Caco-2 (cell line): ENCODE measurements around the gene FRMD4B. TPM values are rescaled to one million over a fixed set of nuclear protein-coding genes. Genes with fewer than 3 reads are reported as not detected.
"Not testable (repeated sequence)": the region's sequence is repeated elsewhere in the genome, so short reads cannot be mapped to it uniquely, and the experiment has no call there.

Experiments
- BruUV-seq: library from RNA; stranded (reverse); fragments of 400-500 nt; replicated peaks from 2 replicates; lab custom pipeline; 2021; lab: Mats Ljungman, UMichigan
- CTCF ChIA-PET: fragments of 300-600 bp; sonication (Branson Sonifier 250); formaldehyde crosslinking; loops from one replicate; lab custom pipeline; 2022; ENCODE audit warnings: antibody characterized with exemption; lab: Charles Lee
- POLR2A ChIA-PET: fragments of 300-600 bp; sonication (Branson Sonifier 250); formaldehyde crosslinking; loops from one replicate; lab custom pipeline; 2022; ENCODE audit warnings: antibody characterized with exemption; lab: Charles Lee
- DNase-seq, 2 experiments: peaks; one replicate each; pipeline versions ENCODE4 v3.0.0 to v3.0.0-alpha.2; 2020 to 2022
- H3K27me3 ChIP-seq: replicated peaks from 2 replicates; pipeline ENCODE4 v1.6.0; 2011; ENCODE audit warnings: low read length; ENCODE audit not compliant: control insufficient read depth, insufficient read depth
- H3K36me3 ChIP-seq: 2 replicates; pipeline ENCODE4 v1.5.1; 2011; ENCODE audit warnings: low read length; ENCODE audit not compliant: control insufficient read depth, insufficient read depth
- H3K4me1 ChIP-seq: fragments of 250-450 bp; sonication (Bioruptor Pico); 2 replicates; pipeline ENCODE4 v1.5.1; 2020; ENCODE audit warnings: mild to moderate bottlenecking
- H3K4me3 ChIP-seq: 2 replicates; pipeline ENCODE4 v1.5.1; 2011; ENCODE audit warnings: low read depth, mild to moderate bottlenecking, control low read depth, low read length
- H3K9me3 ChIP-seq: fragments of 250-450 bp; sonication (Bioruptor Pico); 2 replicates; pipeline ENCODE4 v1.5.1; 2020; ENCODE audit warnings: mild to moderate bottlenecking, moderate library complexity
- H3K27ac Mint-ChIP-seq: one replicate; pipeline ENCODE4 v1.8.0; 2022; ENCODE audit warnings: mixed read lengths; ENCODE audit not compliant: unreplicated experiment
- H3K27me3 Mint-ChIP-seq: one replicate; pipeline ENCODE4 v1.8.0; 2022; ENCODE audit warnings: mixed read lengths; ENCODE audit not compliant: insufficient read depth, unreplicated experiment
- H3K36me3 Mint-ChIP-seq: one replicate; pipeline ENCODE4 v1.8.0; 2022; ENCODE audit warnings: mild to moderate bottlenecking, mixed read lengths; ENCODE audit not compliant: insufficient read depth, unreplicated experiment
- H3K4me1 Mint-ChIP-seq: one replicate; pipeline ENCODE4 v1.8.0; 2022; ENCODE audit warnings: low read depth, mixed read lengths; ENCODE audit not compliant: unreplicated experiment
- H3K4me3 Mint-ChIP-seq: one replicate; pipeline ENCODE4 v1.8.0; 2022; ENCODE audit warnings: mild to moderate bottlenecking, moderate library complexity, mixed read lengths; ENCODE audit not compliant: unreplicated experiment
- H3K9me3 Mint-ChIP-seq: one replicate; pipeline ENCODE4 v1.8.0; 2022; ENCODE audit warnings: mixed read lengths; ENCODE audit not compliant: unreplicated experiment
- CTCF ChIP-seq, 2 experiments: fragments of 200-600 bp in 1 of 2; IDR thresholded peaks; 1 replicate in 1 of 2; 2 replicates in 1 of 2; pipeline versions ENCODE4 v1.5.1 to v1.8.0; 2011 to 2022; ENCODE audit warnings: antibody characterized with exemption in 1 of 2, control low read depth in 1 of 2, inconsistent platforms in 1 of 2, low read depth in 1 of 2, low read length in 1 of 2, mild to moderate bottlenecking in 1 of 2, moderate library complexity in 1 of 2; ENCODE audit not compliant: insufficient read depth in 1 of 2, severe bottlenecking in 1 of 2, unreplicated experiment in 1 of 2
- intact Hi-C: fragments of 100-400 bp; cut with micrococcal nuclease; formaldehyde crosslinking; loops from one replicate; pipeline ENCODE4 v1.10.0; 2022; ENCODE audit not compliant: unreplicated experiment
- total RNA-seq: library from RNA; stranded (reverse); gene quantifications from 2 replicates; pipeline ENCODE4 v1.2.3, GENCODE V29; 2022

FRMD4B gene
- total RNA-seq, 1 experiment from 2014 or later, result 47.5 TPM

- TF ChIP-seq CTCF (IDR thresholded peaks at IDR 0.05; ENCODE audit: insufficient read depth in 1 of 2, low read depth in 1 of 2, low read length in 1 of 2, severe bottlenecking in 1 of 2, unreplicated experiment in 1 of 2), result no peak
- H3K27me3 ChIP-seq, result no peaks in the 10 kb centered on the region
- CTCF ChIA-PET, result no interaction called here
- Mint-ChIP-seq H3K9me3 (no peaks in the 10 kb centered on the region), H3K27me3 (no peaks in the 10 kb centered on the region), H3K4me1 (peaks cover 11% of the 10 kb centered on the region), H3K36me3 (no peaks in the 10 kb centered on the region), H3K27ac (no peak overlapping the region), H3K4me3 (no peak overlapping the region)
- BruUV-seq, result no TSS peak
- H3K9me3 ChIP-seq, result no peaks in the 10 kb centered on the region
- no peak for DNase-seq
- intact Hi-C loops, result no loop called here
- no peaks in the 10 kb centered on the region; the same call in 1 of the 2 replicates for H3K4me1 ChIP-seq
- no peaks in the 10 kb centered on the region for H3K36me3 ChIP-seq
- POLR2A ChIA-PET, result no interaction called here
- H3K4me3 ChIP-seq, result no peak overlapping the region
Measured at GRCh38 chr3:69266585-69266984, 119.3 kb downstream of the FRMD4B start.

GRCh38 chr3:69266071-69266470, 119.8 kb downstream of the FRMD4B start:
- DNase-seq, POLR2A ChIA-PET, H3K4me1 ChIP-seq, BruUV-seq, H3K9me3 ChIP-seq, H3K36me3 Mint-ChIP-seq, H3K9me3 Mint-ChIP-seq, H3K36me3 ChIP-seq, H3K4me3 ChIP-seq, H3K27me3 ChIP-seq, H3K27ac Mint-ChIP-seq, H3K27me3 Mint-ChIP-seq, H3K4me3 Mint-ChIP-seq, intact Hi-C loops, CTCF ChIA-PET: not testable (repeated sequence)
- H3K4me1 Mint-ChIP-seq, result peaks cover 11% of the 10 kb centered on the region

DNA sequence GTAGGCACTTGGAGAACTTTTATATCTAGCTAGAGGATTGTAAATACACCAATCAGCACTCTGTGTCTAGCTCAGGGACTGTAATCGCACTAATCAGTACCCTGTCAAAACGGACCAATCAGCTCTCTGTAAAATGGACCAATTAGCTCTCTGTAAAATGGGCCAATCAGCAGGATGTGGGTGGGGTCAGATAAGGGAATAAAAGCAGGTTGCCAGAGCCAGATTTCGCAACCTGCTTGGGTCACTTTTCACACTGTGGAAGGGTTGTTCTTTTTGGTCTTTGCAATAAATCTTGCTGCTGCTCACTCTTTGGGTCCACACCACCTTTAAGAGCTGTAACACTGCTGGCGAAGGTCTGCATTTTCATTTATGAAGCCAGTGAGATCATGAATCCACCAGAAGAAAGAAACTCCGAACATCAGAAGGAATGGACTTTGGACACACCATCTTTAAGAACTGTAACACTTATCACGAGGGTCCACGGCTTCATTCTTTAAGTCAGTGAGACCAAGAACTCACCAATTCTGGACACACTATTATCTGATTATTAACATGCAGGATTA, 125.0 kb downstream of the FRMD4B start:
- H3K9me3 Mint-ChIP-seq, CTCF ChIA-PET, H3K36me3 ChIP-seq, POLR2A ChIA-PET, H3K27me3 Mint-ChIP-seq, H3K4me3 ChIP-seq, H3K36me3 Mint-ChIP-seq, H3K4me3 Mint-ChIP-seq, H3K27me3 ChIP-seq, intact Hi-C loops, DNase-seq, H3K27ac Mint-ChIP-seq, BruUV-seq: not testable (repeated sequence)
- H3K4me1 Mint-ChIP-seq, result peaks cover 27% of the 10 kb centered on the region
- peaks cover 18% of the 10 kb centered on the region for H3K9me3 ChIP-seq
- H3K4me1 ChIP-seq, result peaks cover 24% of the 10 kb centered on the region

GRCh38 chr3:69260216-69260787, 125.6 kb downstream of the FRMD4B start:
- Mint-ChIP-seq H3K4me1 (peaks cover 33% of the 10 kb centered on the region), H3K27me3 (no peaks in the 10 kb centered on the region), H3K4me3 (no peak overlapping the region), H3K36me3 (peaks cover 5% of the 10 kb centered on the region), H3K27ac (no peak overlapping the region), H3K9me3 (no peaks in the 10 kb centered on the region)
- no peak for TF ChIP-seq CTCF (IDR thresholded peaks at IDR 0.05; ENCODE audit: insufficient read depth in 1 of 2, low read depth in 1 of 2, low read length in 1 of 2, severe bottlenecking in 1 of 2, unreplicated experiment in 1 of 2)
- Histone ChIP-seq H3K27me3 (no peaks in the 10 kb centered on the region), H3K4me1 (peaks cover 30% of the 10 kb centered on the region), H3K4me3 (no peak overlapping the region), H3K36me3 (no peaks in the 10 kb centered on the region), H3K9me3 (peaks cover 18% of the 10 kb centered on the region)
- intact Hi-C loops, result no loop called here
- POLR2A ChIA-PET, result no interaction called here
- CTCF ChIA-PET, result no interaction called here
- no peak for DNase-seq
- no TSS peak for BruUV-seq
